HUES48 (cell line): Measurements from ENCODE around the gene LRP1B.

Experiments
- H3K27ac ChIP-seq: one replicate; pipeline ENCODE4 v1.7.0; 2013; ENCODE audit warnings: low read depth, low read length, inconsistent platforms
- H3K27me3 ChIP-seq: 2 replicates; pipeline ENCODE4 v1.6.1; 2013; ENCODE audit warnings: mild to moderate bottlenecking, low read length; ENCODE audit not compliant: control insufficient read depth, insufficient read depth
- H3K36me3 ChIP-seq: 2 replicates; pipeline ENCODE4 v1.6.1; 2013; ENCODE audit warnings: low read length; ENCODE audit not compliant: control insufficient read depth, insufficient read depth
- H3K4me1 ChIP-seq: 2 replicates; pipeline ENCODE4 v1.6.1; 2013; ENCODE audit warnings: mild to moderate bottlenecking, low read length; ENCODE audit not compliant: control insufficient read depth, insufficient read depth
- H3K4me3 ChIP-seq: 2 replicates; pipeline ENCODE4 v1.5.1; 2013; ENCODE audit warnings: mild to moderate bottlenecking, low read depth, low read length
- H3K9ac ChIP-seq: 2 replicates; pipeline ENCODE4 v1.6.1; 2013; ENCODE audit warnings: mild to moderate bottlenecking, low read depth, low read length, moderate library complexity
- H3K9me3 ChIP-seq: 2 replicates; pipeline ENCODE4 v1.6.1; 2013; ENCODE audit warnings: low read length; ENCODE audit not compliant: control insufficient read depth, insufficient read depth

The LRP1B gene

DNA sequence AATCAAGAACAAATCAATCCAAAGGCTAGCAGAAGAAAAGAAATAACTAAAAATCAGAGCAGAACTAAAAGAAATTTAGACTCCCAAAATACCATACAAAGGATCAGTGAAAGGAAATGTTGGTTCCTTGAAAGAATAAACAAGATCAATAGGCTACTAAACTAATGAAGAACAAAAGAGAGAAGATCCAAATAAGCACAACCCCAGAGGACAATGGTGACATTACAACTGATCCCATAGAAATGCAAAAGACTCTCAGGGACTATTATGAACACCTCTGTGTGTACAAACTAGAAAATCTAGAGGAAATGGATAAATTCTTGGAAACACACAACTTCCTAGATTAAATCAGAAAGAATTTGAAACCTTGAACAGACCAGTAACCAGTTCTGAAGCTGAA, 1186.9 kb downstream of the LRP1B start:
- H3K9me3 ChIP-seq = no peaks in the 10 kb centered on the region
- no peak overlapping the region for H3K9ac ChIP-seq
- H3K27ac ChIP-seq = no peak overlapping the region
- H3K27me3 ChIP-seq = no peaks in the 10 kb centered on the region
- no peaks in the 10 kb centered on the region for H3K36me3 ChIP-seq
- H3K4me3 ChIP-seq = no peak overlapping the region
- peaks cover 8% of the 10 kb centered on the region; the same call in 1 of the 2 replicates for H3K4me1 ChIP-seq

DNA sequence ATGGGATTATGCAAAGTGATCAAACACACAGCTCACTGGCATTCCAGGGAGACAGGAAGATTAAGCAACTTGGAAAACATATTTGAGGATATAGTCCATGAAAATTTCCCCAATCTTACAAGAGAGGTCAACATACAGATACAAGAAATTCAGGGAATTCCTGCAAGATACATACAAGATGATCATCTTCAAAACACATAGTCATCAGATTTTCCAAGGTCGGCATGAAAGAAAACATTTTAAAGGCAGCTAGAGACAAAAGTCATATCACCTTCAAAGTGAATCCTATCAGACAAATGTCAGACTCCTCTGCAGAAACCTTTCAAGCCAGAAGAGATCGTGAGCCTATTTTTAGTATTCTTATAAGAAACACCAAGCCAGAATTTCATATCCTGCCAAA, 1188.5 kb downstream of the LRP1B start:
- H3K36me3 ChIP-seq = no peaks in the 10 kb centered on the region
- no peaks in the 10 kb centered on the region for H3K9me3 ChIP-seq
- no peak overlapping the region for H3K4me3 ChIP-seq
- H3K27ac ChIP-seq = no peak overlapping the region
- H3K27me3 ChIP-seq = no peaks in the 10 kb centered on the region
- H3K4me1 ChIP-seq = peaks cover 8% of the 10 kb centered on the region; the same call in 1 of the 2 replicates
- no peak overlapping the region for H3K9ac ChIP-seq

DNA sequence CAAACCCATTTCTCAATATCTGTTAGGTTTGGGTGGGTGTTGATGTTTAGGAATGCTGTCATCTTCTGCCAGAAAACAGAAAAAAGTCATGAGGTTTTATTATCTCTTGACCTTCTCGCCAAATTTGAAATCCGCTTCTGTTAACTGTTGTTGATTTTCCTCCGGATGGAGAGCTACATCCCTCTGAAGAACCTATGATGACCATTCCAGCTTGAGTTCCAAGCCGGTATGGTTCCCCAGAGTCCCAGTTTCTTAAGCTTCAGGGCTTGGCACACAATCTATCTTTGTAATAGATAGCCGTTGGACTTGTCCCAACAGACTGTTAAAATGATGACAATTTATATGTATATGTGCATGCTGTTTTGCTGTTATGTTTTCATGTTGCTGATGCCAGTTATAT, 1201.0 kb downstream of the LRP1B start:
- Histone ChIP-seq H3K27me3 (no peaks in the 10 kb centered on the region), H3K4me3 (no peak overlapping the region), H3K27ac (no peak overlapping the region), H3K36me3 (no peaks in the 10 kb centered on the region), H3K9ac (no peak overlapping the region), H3K9me3 (no peaks in the 10 kb centered on the region), H3K4me1 (peaks cover 16% of the 10 kb centered on the region)

DNA sequence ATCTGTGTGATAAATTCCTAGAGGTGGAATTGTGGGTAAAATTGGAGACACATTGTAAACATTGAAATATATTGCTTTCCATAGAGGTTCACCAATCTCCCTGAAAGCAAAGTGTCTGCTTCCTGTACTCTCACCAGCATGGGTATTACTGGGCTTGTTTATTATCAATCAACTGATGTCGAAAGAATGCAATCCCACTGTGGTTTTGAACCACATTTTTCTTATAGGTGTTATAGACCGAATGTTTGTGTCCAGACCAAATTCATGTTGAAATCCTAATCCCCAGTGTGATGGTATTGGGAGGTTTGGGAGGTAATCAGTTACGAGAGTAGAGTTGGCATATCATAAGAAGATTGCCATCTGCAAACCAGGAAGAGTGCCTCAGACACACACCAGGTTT, 1212.4 kb downstream of the LRP1B start:
- Histone ChIP-seq H3K27me3 (no peaks in the 10 kb centered on the region), H3K27ac (no peak overlapping the region), H3K4me3 (no peak overlapping the region), H3K9me3 (no peaks in the 10 kb centered on the region), H3K36me3 (no peaks in the 10 kb centered on the region), H3K9ac (no peak overlapping the region), H3K4me1 (0 out of 2 replicates have a peak, but pooled peaks cover 3% of the 10 kb centered on the region)

DNA sequence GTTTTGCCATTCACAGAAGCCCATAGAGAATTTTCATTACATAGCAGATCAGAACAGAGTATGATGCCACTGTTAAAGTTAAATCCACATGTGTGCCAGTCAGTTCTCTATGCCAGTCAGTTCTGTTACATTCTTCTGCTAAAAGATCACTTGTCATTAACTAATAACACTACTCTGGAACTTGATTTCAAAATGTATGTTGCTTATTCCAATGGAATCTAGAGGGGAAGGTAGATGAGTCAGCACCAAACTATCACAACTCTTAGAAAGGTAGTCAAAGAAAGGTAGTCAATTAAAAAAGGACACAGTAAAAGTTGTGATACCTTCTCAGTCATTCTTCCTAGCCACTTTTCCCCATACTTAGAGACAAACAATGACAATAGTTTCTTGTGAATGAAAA, 1214.4 kb downstream of the LRP1B start:
- Histone ChIP-seq H3K9me3 (no peaks in the 10 kb centered on the region), H3K36me3 (no peaks in the 10 kb centered on the region), H3K4me1 (0 out of 2 replicates have a peak, but pooled peaks cover 3% of the 10 kb centered on the region), H3K27ac (no peak overlapping the region), H3K4me3 (no peak overlapping the region), H3K27me3 (no peaks in the 10 kb centered on the region), H3K9ac (no peak overlapping the region)

DNA sequence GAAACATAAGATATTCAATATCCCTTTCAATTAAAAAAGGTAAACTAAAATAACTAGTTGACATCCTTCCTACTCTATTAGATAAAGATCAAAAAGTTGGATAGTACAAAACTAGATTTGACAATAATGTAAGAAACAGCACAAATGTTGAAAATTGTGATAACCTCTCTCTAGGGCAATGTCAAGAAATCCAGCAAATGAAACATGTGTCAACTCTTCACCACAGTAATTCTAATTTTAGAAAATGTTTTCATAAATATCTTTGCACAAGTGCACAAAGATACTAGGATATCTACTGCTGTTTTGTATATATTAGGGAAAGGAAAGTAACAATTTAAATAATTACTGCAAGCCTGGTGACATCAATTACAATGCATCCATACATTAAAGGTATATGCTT, 1220.1 kb downstream of the LRP1B start:
- peaks cover 17% of the 10 kb centered on the region for H3K27me3 ChIP-seq
- no peak overlapping the region for H3K9ac ChIP-seq
- peaks cover 4% of the 10 kb centered on the region; the same call in 1 of the 2 replicates for H3K4me1 ChIP-seq
- H3K4me3 ChIP-seq = no peak overlapping the region
- H3K36me3 ChIP-seq = no peaks in the 10 kb centered on the region
- no peak overlapping the region for H3K27ac ChIP-seq
- no peaks in the 10 kb centered on the region for H3K9me3 ChIP-seq

DNA sequence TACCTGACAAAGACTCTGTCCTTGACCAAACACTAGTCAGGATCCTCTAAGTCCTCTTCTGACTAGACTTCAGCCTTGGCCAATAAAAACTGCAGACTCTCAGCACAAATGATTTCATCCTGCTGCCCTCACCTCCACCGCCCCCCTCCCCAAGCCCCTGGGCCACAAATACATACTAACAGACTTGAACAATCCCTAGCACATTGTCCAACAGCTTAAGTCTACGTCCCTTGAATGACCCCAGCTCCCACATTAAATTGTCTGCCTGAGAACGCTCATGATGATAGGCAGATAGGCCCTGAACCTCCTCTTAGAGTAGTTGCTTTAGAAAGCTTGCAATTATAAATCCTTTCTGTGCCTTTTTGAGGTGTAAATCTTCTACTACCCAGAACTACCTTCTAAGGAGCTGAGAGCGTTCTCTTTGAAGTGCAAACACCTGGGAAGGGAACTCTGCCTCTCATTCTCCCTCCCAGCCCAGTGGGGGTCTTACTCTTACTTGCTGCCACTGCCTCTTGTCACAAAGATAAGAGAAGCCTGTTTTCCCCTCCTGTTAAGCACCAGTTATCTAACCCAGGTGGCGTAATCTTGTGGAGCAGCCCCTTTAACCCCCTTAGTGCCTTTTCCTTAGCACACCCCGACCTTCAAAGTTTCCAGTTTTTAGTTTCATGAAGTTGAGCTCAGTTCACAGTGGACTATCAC, 1225.6 kb downstream of the LRP1B start:
- Histone ChIP-seq H3K9ac (no peak overlapping the region), H3K4me3 (no peak overlapping the region), H3K36me3 (no peaks in the 10 kb centered on the region), H3K27me3 (peaks cover 18% of the 10 kb centered on the region), H3K4me1 (peaks cover 15% of the 10 kb centered on the region), H3K9me3 (no peaks in the 10 kb centered on the region), H3K27ac (peak overlapping the region; percentile 37)

DNA sequence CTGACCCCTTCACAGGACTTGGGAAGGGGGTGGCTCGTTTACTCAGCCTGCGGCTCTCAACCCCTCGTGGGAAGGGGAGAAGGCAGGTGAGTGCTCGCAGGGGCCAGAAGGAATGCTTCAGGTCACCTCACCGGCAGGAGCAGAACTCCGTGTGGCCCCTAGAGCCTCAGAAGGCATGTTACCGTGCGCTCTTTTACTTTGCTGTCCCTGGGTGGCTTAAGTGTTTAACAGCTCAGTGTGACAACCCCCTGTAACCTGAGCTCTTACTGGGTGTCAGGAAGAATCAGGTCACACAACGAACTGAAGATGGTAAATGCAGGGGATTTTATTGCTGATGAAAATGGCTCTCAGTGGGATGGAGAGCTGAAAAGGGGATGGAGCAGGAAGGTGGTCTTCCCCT, 1235.4 kb downstream of the LRP1B start:
- peaks cover 18% of the 10 kb centered on the region for H3K4me1 ChIP-seq
- H3K4me3 ChIP-seq = peak overlapping the region; percentile 34; the same call in 1 of the 2 replicates
- H3K27me3 ChIP-seq = no peaks in the 10 kb centered on the region
- no peak overlapping the region for H3K27ac ChIP-seq
- H3K9me3 ChIP-seq = no peaks in the 10 kb centered on the region
- no peak overlapping the region for H3K9ac ChIP-seq
- H3K36me3 ChIP-seq = no peaks in the 10 kb centered on the region

DNA sequence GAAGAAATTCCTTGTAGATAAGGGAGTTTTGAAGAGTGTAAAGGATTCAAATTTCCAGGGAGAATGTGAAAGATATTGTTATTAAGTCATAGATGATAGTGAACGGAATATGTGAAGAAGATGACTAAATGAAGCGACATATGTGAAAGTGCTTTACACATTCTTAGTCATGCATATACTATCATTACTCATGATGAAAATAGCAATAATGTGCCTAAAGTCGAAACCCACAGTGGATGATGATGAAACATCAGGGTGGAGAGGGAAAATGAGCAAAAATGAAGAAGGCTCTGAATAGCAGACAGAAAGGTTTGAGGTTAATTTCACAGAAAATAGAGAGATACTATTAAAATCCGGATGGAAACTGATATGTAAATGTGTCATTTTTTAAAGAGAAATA, 1237.1 kb downstream of the LRP1B start:
- Histone ChIP-seq H3K4me1 (peaks cover 18% of the 10 kb centered on the region), H3K9me3 (no peaks in the 10 kb centered on the region), H3K4me3 (no peak overlapping the region), H3K36me3 (no peaks in the 10 kb centered on the region), H3K27ac (peak overlapping the region; percentile 14), H3K9ac (no peak overlapping the region), H3K27me3 (no peaks in the 10 kb centered on the region)

DNA sequence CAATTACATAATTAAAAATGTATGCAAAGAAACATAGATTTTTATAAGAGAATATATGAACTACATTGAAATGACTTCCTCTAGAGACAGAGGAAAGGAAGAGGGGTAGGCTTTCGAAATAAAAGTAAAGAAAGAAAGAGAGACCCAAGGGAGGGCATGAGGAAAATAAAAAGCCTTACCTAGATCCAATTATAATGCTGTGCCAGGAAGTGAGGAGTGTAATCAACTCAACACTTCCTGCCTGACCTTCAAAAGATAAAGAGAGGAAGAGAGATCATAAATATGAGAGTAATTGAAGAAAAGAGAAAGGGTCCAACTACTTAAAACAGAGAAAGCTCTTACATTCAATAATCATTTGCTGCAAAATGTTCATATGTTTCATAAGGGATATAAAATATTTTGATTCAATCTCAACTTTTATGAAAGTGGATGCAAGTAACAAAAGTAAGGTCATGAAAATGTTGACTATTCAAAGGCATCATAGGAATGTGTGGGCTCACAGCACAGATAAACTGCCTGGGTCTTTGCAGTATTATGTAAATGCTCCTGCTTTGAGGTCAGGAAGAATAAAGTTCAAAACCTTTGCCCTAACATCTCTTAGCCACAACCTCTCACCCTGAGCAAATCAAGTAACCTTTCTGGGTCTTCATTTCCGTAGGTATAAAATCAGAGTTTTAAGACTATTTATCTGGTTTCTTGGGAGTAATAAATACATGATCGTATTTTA, 1237.7 kb downstream of the LRP1B start:
- no peaks in the 10 kb centered on the region for H3K36me3 ChIP-seq
- H3K27ac ChIP-seq = peak overlapping the region; percentile 14
- no peaks in the 10 kb centered on the region for H3K9me3 ChIP-seq
- no peaks in the 10 kb centered on the region for H3K27me3 ChIP-seq
- H3K4me1 ChIP-seq = peaks cover 18% of the 10 kb centered on the region
- H3K9ac ChIP-seq = no peak overlapping the region
- 0 out of 2 replicates have a peak overlapping the region, but pooled peaks have one; percentile 16 for H3K4me3 ChIP-seq

DNA sequence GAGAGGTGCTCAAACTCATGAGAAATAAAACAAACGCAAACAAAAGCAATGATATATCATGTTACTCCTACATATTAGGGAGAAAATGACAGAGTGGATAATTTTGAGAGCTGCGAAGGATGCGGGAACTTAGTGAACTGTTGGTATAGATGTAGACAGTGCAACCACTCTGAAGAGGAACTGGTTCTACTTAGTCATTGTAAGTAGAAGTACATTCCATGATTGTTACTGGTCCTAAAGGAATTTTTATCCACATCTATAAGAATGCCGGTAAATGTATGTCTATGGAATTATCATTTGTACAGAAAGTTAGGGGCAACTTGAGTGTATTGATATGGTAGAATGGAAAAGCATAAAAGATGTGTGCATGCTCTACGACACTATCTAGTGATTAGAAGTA, 1238.4 kb downstream of the LRP1B start:
- peaks cover 18% of the 10 kb centered on the region for H3K4me1 ChIP-seq
- no peak overlapping the region for H3K27ac ChIP-seq
- H3K9ac ChIP-seq = no peak overlapping the region
- H3K27me3 ChIP-seq = no peaks in the 10 kb centered on the region
- H3K9me3 ChIP-seq = no peaks in the 10 kb centered on the region
- no peaks in the 10 kb centered on the region for H3K36me3 ChIP-seq
- no peak overlapping the region for H3K4me3 ChIP-seq
